ENCODE data around the gene MATK.
A peak's percentile ranks its signal among the peaks of the same experiment; 100 is the strongest.

MATK gene

GRCh38 chr19:3796358-3796757 lies 10.2 kb upstream of the MATK start:
- CTCF ChIA-PET: interaction anchor here (0.6 kb wide), 1 partner anchor 365 kb away, joined by 4 read pairs; no protein-coding TSS in a partner anchor
- no peak for TF ChIP-seq ZBTB17 (tag by site-specific recombination; IDR thresholded peaks at IDR 0.05)
- peak; percentile 58 for TF ChIP-seq SETDB1 (IDR thresholded peaks at IDR 0.05; ENCODE audit: insufficient read length, low read length)
- H3K4me1 ChIP-seq (ENCODE audit: control insufficient read depth, insufficient read depth, low read length): no peaks in the 10 kb centered on the region; the same call in 1 of the 2 replicates
- H3K36me3 ChIP-seq (ENCODE audit: control insufficient read depth in 2 of 2, insufficient read depth in 1 of 2, low read length in 2 of 2): no peaks in the 10 kb centered on the region
- no peak overlapping the region for H3K27ac ChIP-seq (ENCODE audit: extremely low read depth, low read depth, low read length)
- H3K9me3 ChIP-seq (ENCODE audit: control insufficient read depth, insufficient read depth, low read depth, low read length): no peaks in the 10 kb centered on the region
- H3K4me3 ChIP-seq (ENCODE audit: low read depth, low read length): no peak overlapping the region
- POLR2A ChIA-PET: no interaction called here

GRCh38 chr19:3793799-3794198 lies 7.6 kb upstream of the MATK start:
- H3K4me1 ChIP-seq (ENCODE audit: control insufficient read depth, insufficient read depth, low read length): no peaks in the 10 kb centered on the region
- no peak overlapping the region for H3K27ac ChIP-seq (ENCODE audit: extremely low read depth, low read depth, low read length)
- ChIA-PET POLR2A (interaction anchor here (0.8 kb wide), 1 partner anchor 196 kb away, joined by 4 read pairs; no protein-coding TSS in a partner anchor), CTCF (interaction anchor here (0.5 to 1.4 kb wide), 6 partner anchors 9 to 659 kb away, joined by 3 to 6 read pairs (median 3); no protein-coding TSS in a partner anchor)
- H3K4me3 ChIP-seq (ENCODE audit: low read depth, low read length): no peak overlapping the region
- no peaks in the 10 kb centered on the region for H3K9me3 ChIP-seq (ENCODE audit: control insufficient read depth, insufficient read depth, low read depth, low read length)
- no peaks in the 10 kb centered on the region for H3K36me3 ChIP-seq (ENCODE audit: control insufficient read depth in 2 of 2, insufficient read depth in 1 of 2, low read length in 2 of 2)
- peak; percentile 32; the same call in 1 of the 2 replicates for TF ChIP-seq ZNF394 (tag by site-specific recombination; IDR thresholded peaks at IDR 0.05; ENCODE audit: borderline replicate concordance)
- no peak for TF ChIP-seq HOXC10 (CRISPR knock-in tag; IDR thresholded peaks at IDR 0.05)
- no peak for TF ChIP-seq ZNF350 (tag by site-specific recombination; IDR thresholded peaks at IDR 0.05)
- no peak for TF ChIP-seq PRDM10 (tag by site-specific recombination; IDR thresholded peaks at IDR 0.05)
- TF ChIP-seq ZNF585B (tag by site-specific recombination; IDR thresholded peaks at IDR 0.05): no peak
- TF ChIP-seq ZNF366 (tag by site-specific recombination; conservative IDR thresholded peaks at IDR 0.05): no peak
- TF ChIP-seq ZNF513 (tag by site-specific recombination; IDR thresholded peaks at IDR 0.05): no peak
- TF ChIP-seq ZNF623 (tag by site-specific recombination; IDR thresholded peaks at IDR 0.05): peak; percentile 97
- no peak for TF ChIP-seq ZNF391 (tag by site-specific recombination; IDR thresholded peaks at IDR 0.05; ENCODE audit: borderline replicate concordance, low read depth)
- TF ChIP-seq ZNF280C (tag by site-specific recombination; IDR thresholded peaks at IDR 0.05): no peak
- TF ChIP-seq HIC1 (tag by site-specific recombination; IDR thresholded peaks at IDR 0.05): no peak
- no peak for TF ChIP-seq ZNF830 (tag by site-specific recombination; IDR thresholded peaks at IDR 0.05; ENCODE audit: low read depth)
- no peak for TF ChIP-seq ZBTB6 (tag by site-specific recombination; IDR thresholded peaks at IDR 0.05)
- no peak for TF ChIP-seq ZNF610 (tag by site-specific recombination; IDR thresholded peaks at IDR 0.05; ENCODE audit: borderline replicate concordance)
- TF ChIP-seq, protein P1, sequence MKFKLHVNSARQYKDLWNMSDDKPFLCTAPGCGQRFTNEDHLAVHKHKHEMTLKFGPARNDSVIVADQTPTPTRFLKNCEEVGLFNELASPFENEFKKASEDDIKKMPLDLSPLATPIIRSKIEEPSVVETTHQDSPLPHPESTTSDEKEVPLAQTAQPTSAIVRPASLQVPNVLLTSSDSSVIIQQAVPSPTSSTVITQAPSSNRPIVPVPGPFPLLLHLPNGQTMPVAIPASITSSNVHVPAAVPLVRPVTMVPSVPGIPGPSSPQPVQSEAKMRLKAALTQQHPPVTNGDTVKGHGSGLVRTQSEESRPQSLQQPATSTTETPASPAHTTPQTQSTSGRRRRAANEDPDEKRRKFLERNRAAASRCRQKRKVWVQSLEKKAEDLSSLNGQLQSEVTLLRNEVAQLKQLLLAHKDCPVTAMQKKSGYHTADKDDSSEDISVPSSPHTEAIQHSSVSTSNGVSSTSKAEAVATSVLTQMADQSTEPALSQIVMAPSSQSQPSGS (tag by site-specific recombination; IDR thresholded peaks at IDR 0.05; ENCODE audit: low read depth): no peak
- TF ChIP-seq AEBP2 (tag by site-specific recombination; IDR thresholded peaks at IDR 0.05; ENCODE audit: borderline replicate concordance): no peak

All from HEK293 (cell line).